Ovary (tissue), 3 donors: ENCODE measurements around the gene TMC2.

ENCODE experiments used
- CTCF ChIP-seq, 3 donors: fragments of 450-650 bp in 2 of 3; fragments of 200-600 bp in 1 of 3; IDR thresholded peaks; one replicate each; pipeline versions ENCODE4 v1.5.1 to v1.8.0; 2016 to 2022; ENCODE audit warnings: antibody characterized with exemption in 3 of 3, mild to moderate bottlenecking in 1 of 3
- POLR2A ChIP-seq: fragments of 450-650 bp; IDR thresholded peaks from one replicate; pipeline ENCODE4 v1.6.1; 2017; ENCODE audit warnings: antibody characterized with exemption, mild to moderate bottlenecking, moderate library complexity
- donor health status: DM: no; HTN: no; CAD: no.

DNA sequence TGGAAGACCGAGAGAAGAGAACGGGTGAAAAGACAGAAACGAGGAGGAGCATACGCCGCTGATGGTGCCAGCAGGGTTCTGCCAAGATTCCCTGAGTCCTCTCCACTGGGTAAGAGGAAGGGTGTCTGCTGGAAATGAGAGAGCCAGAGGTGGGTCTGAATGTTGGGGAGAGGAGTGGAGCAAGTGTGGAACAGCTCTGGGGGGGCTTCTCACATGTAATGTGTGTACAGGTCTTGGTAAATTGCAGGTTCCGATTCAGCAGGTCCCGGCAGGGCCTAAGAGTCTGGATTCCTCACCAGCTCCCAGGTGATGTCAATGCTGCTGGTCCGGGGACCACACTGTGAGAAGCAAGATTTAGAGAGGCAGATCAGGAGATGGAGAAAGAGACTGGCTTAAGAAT, 154.8 kb downstream of the TMC2 start:
- TF ChIP-seq CTCF (IDR thresholded peaks at IDR 0.05): no peak
- TF ChIP-seq POLR2A: no peak
